Measurements from ENCODE around the gene POLE2.

POLE2 gene

GRCh38 chr14:49617852-49618519 is 70.0 kb downstream of the POLE2 start:
- TF ChIP-seq TAF1 (IDR thresholded peaks at IDR 0.05; ENCODE audit: low read depth) (no peak), CEBPB (IDR thresholded peaks at IDR 0.05) (no peak), RAD21 (IDR thresholded peaks at IDR 0.05; ENCODE audit: low read depth) (no peak), EP300 (IDR thresholded peaks at IDR 0.05; ENCODE audit: borderline replicate concordance) (no peak)
- TF ChIP-seq, protein P1, sequence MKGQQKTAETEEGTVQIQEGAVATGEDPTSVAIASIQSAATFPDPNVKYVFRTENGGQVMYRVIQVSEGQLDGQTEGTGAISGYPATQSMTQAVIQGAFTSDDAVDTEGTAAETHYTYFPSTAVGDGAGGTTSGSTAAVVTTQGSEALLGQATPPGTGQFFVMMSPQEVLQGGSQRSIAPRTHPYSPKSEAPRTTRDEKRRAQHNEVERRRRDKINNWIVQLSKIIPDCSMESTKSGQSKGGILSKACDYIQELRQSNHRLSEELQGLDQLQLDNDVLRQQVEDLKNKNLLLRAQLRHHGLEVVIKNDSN (IDR thresholded peaks at IDR 0.05): no peak

GRCh38 chr14:49615776-49616175 is 72.2 kb downstream of the POLE2 start:
- TF ChIP-seq YY1 (IDR thresholded peaks at IDR 0.05; ENCODE audit: low read depth) (no peak), NFIC (IDR thresholded peaks at IDR 0.05) (no peak), CEBPB (IDR thresholded peaks at IDR 0.05) (no peak), EGR1 (IDR thresholded peaks at IDR 0.05) (no peak), MAX (IDR thresholded peaks at IDR 0.05) (no peak), TEAD4 (IDR thresholded peaks at IDR 0.05) (no peak), ZBTB7A (IDR thresholded peaks at IDR 0.05; ENCODE audit: low read depth) (no peak), CREB1 (IDR thresholded peaks at IDR 0.05; ENCODE audit: low read depth) (no peak), EP300 (IDR thresholded peaks at IDR 0.05; ENCODE audit: borderline replicate concordance) (no peak)
- TF ChIP-seq, protein P2, sequence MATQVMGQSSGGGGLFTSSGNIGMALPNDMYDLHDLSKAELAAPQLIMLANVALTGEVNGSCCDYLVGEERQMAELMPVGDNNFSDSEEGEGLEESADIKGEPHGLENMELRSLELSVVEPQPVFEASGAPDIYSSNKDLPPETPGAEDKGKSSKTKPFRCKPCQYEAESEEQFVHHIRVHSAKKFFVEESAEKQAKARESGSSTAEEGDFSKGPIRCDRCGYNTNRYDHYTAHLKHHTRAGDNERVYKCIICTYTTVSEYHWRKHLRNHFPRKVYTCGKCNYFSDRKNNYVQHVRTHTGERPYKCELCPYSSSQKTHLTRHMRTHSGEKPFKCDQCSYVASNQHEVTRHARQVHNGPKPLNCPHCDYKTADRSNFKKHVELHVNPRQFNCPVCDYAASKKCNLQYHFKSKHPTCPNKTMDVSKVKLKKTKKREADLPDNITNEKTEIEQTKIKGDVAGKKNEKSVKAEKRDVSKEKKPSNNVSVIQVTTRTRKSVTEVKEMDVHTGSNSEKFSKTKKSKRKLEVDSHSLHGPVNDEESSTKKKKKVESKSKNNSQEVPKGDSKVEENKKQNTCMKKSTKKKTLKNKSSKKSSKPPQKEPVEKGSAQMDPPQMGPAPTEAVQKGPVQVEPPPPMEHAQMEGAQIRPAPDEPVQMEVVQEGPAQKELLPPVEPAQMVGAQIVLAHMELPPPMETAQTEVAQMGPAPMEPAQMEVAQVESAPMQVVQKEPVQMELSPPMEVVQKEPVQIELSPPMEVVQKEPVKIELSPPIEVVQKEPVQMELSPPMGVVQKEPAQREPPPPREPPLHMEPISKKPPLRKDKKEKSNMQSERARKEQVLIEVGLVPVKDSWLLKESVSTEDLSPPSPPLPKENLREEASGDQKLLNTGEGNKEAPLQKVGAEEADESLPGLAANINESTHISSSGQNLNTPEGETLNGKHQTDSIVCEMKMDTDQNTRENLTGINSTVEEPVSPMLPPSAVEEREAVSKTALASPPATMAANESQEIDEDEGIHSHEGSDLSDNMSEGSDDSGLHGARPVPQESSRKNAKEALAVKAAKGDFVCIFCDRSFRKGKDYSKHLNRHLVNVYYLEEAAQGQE (IDR thresholded peaks at IDR 0.05; ENCODE audit: low read depth): no peak
- TF ChIP-seq, protein P1 (IDR thresholded peaks at IDR 0.05): no peak

GRCh38 chr14:49614196-49614595 is 73.8 kb downstream of the POLE2 start:
- TF ChIP-seq TCF12 (IDR thresholded peaks at IDR 0.05; ENCODE audit: low read depth): no peak
- TF ChIP-seq EP300 (IDR thresholded peaks at IDR 0.05; ENCODE audit: borderline replicate concordance): no peak
- no peak for TF ChIP-seq MAX (IDR thresholded peaks at IDR 0.05)
- TF ChIP-seq, protein P1 (IDR thresholded peaks at IDR 0.05): no peak
- no peak for TF ChIP-seq CEBPB (IDR thresholded peaks at IDR 0.05)
- TF ChIP-seq TAF1 (IDR thresholded peaks at IDR 0.05; ENCODE audit: low read depth): no peak
- no peak for TF ChIP-seq YY1 (IDR thresholded peaks at IDR 0.05; ENCODE audit: low read depth)
- no peak for TF ChIP-seq TEAD4 (IDR thresholded peaks at IDR 0.05)
- no peak for TF ChIP-seq EGR1 (IDR thresholded peaks at IDR 0.05)
- no peak for TF ChIP-seq NFIC (IDR thresholded peaks at IDR 0.05)
- TF ChIP-seq ZBTB7A (IDR thresholded peaks at IDR 0.05; ENCODE audit: low read depth): no peak
- no peak for TF ChIP-seq FOXM1 (IDR thresholded peaks at IDR 0.05; ENCODE audit: borderline replicate concordance, low read depth)
- TF ChIP-seq CREB1 (IDR thresholded peaks at IDR 0.05; ENCODE audit: low read depth): no peak
- TF ChIP-seq, protein P2 (IDR thresholded peaks at IDR 0.05; ENCODE audit: low read depth): no peak
- no peak for TF ChIP-seq RAD21 (IDR thresholded peaks at IDR 0.05; ENCODE audit: low read depth)

DNA sequence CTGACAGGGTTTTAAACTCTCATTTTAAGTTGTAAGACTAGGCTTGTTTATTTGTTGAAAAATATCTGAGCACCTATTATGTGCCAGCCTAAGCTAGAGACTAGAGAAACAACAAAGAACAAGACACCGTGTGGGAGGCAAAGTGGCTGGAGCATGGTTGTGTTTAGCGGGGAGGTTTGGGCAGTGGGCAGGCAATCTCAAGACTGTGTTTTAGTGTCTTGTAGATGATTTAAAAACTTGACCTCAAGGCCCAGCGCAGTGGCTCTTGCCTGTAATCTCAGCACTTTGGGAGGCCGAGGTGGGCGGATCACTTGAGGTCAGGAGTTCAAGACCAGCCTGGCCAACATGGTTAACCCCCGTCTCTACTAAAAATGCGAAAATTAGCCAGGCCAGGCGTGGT is 75.3 kb downstream of the POLE2 start:
- TF ChIP-seq NFIC (IDR thresholded peaks at IDR 0.05): no peak
- no peak for TF ChIP-seq RAD21 (IDR thresholded peaks at IDR 0.05; ENCODE audit: low read depth)

DNA sequence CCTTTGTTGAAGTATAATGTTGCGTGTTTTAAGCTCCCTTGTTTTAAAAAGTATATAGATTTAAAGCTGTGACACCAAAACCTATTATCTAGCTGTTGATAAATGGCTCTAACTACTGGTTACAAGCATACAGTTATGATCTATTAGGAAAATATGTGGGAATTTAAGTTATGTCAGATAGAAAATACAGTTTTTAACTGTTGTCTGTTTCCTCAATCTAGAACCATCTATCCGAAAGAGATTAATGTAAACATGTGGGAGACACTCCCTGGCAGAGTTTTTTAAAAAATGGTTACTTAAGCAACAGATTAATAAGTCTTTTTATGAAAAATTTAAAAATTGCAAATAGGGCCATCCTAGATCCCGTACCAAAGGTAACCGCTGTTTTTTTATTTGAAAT is 75.8 kb downstream of the POLE2 start:
- TF ChIP-seq, protein P1 (IDR thresholded peaks at IDR 0.05): no peak
- no peak for TF ChIP-seq EGR1 (IDR thresholded peaks at IDR 0.05)
- no peak for TF ChIP-seq CEBPB (IDR thresholded peaks at IDR 0.05)
- TF ChIP-seq FOXM1 (IDR thresholded peaks at IDR 0.05; ENCODE audit: borderline replicate concordance, low read depth): no peak
- no peak for TF ChIP-seq YY1 (IDR thresholded peaks at IDR 0.05; ENCODE audit: low read depth)
- TF ChIP-seq, protein P2 (IDR thresholded peaks at IDR 0.05; ENCODE audit: low read depth): no peak
- TF ChIP-seq CREB1 (IDR thresholded peaks at IDR 0.05; ENCODE audit: low read depth): no peak
- TF ChIP-seq RAD21 (IDR thresholded peaks at IDR 0.05; ENCODE audit: low read depth): no peak
- no peak for TF ChIP-seq EP300 (IDR thresholded peaks at IDR 0.05; ENCODE audit: borderline replicate concordance)
- TF ChIP-seq NFIC (IDR thresholded peaks at IDR 0.05): no peak
- no peak for TF ChIP-seq TEAD4 (IDR thresholded peaks at IDR 0.05)
- no peak for TF ChIP-seq MAX (IDR thresholded peaks at IDR 0.05)
- TF ChIP-seq ZBTB7A (IDR thresholded peaks at IDR 0.05; ENCODE audit: low read depth): no peak
- no peak for TF ChIP-seq TCF12 (IDR thresholded peaks at IDR 0.05; ENCODE audit: low read depth)
- TF ChIP-seq TAF1 (IDR thresholded peaks at IDR 0.05; ENCODE audit: low read depth): no peak
